ENCODE data around the gene YPEL2.

GRCh38 chr17:59367657-59368045 lies 36.2 kb downstream of the YPEL2 start:
- TF ChIP-seq POLR2A (IDR thresholded peaks at IDR 0.05) (no peak), CTCF (IDR thresholded peaks at IDR 0.05) (no peak)
